ENCODE measurements around the gene DDI2.
"Not testable (repeated sequence)": the region's sequence is repeated elsewhere in the genome, so short reads cannot be mapped to it uniquely, and the experiment has no call there.

Gene DDI2

DNA sequence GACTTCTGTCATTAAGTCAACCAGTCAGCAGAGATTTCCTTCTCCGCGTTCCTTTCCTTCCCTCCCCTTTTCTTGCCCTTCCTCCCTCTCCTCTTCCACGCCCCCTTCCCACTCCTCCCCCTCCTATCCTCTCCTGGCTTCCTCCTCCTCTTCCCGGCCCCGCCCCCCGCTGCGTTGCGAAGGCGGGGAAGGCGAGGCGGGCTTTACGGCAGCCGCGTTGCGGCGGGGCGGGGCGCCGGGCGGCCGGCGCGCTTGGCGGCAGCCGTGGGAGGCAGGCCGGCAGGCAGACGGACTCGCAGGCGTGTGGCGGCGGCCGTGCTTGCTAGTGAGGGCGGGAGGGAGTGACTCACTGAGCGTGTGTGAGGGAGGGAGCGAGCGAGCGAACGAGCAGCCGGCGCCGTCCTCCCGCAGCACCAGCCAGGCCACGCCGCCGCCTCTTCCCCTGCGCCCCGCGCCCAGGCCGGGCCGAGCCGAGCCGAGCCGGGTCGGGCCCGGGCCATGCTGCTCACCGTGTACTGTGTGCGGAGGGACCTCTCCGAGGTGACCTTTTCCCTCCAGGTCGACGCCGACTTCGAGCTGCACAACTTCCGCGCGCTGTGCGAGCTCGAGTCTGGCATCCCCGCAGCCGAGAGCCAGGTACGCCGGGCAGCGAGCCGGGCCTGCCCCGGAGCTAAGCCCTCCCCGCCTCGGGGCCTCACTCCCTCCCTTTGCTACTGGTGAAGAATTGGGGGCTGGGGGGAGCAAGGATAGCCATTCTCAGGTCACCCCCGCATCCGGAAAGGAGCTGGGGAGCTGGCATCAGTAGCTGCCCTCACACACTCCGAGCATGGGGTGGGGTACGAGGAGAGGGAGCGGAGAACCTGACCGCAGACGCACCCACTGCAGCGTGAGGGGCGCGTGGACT is at the start of gene DDI2:
TSS of gene DDI2 (plus strand) at position 286 of the 904 bp plus-strand sequence. CDS start at position 499, 213 bp downstream.
- DNase-seq = peak; percentile 84

DNA sequence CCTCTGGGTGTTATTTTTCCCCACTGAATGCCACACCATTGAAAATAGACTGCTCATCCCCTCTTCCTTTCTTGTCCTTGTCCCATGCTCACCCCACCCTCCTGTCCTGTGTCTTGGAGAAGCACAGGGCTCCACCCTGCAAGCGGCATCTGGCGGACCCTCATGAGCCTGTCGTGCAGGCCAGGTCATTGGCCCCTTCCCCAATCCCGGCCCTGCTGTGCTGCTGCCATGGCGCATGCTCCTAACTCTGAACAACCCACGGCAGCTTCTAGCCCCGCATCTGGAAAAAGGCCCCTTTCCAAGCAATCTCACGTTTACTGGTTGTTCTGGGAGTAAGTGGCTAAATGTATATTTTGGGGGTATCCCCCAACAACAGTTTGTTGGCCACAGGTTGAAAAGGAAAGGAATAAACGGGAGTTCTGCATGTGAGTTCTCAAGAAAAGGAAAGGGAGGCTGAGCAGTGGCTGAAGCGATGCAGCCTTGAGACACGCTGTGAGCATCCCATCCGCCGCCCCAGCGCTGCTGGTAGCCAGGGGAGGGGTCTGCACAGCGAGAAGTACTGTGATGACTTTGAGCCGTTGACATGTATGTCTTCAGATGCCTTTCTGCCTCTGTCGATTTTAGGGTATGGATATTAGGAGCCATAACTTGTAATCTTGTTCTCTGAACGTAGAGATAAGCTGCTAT is 48.7 kb upstream of the DDI2 start:
- no peak for DNase-seq

DNA sequence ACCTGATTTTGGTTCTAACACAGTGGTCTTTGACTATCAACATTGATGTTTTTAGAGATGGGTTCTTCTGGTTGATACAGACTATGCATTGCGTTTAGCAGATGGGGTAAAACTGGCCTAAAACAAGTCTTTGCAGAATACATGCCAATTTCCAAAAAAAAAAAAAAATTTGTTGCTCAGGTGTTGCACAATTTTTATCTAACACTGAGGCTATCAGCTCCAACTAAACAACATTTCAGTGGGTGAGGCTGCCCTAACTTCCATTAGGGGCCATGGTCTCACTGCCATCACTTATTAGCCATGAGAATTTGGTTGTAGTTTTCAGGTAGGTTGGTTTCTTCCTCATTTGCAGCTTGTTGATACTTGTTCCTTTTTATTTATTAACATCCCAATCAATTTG is 46.4 kb upstream of the DDI2 start:
- DNase-seq = no peak

DNA sequence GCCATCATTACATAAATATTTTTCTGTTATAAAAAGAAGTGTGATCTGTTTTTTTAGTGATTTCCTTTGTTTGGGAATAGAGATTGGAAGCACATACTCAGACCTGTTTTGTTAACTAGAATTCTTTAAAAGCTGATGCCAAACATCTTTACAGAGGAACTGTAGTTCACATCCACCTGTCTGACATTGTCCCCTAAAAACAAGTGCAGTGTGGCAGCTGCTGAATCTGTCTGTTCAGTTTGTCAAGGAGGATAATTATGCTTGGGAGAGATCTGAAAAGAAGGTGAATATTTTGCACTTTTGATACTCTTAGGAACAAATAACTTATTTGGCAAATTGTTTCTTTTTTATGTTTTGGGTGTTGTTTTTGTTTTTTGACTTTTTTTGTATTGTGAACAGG is 46.0 kb upstream of the DDI2 start:
- no peak for DNase-seq

DNA sequence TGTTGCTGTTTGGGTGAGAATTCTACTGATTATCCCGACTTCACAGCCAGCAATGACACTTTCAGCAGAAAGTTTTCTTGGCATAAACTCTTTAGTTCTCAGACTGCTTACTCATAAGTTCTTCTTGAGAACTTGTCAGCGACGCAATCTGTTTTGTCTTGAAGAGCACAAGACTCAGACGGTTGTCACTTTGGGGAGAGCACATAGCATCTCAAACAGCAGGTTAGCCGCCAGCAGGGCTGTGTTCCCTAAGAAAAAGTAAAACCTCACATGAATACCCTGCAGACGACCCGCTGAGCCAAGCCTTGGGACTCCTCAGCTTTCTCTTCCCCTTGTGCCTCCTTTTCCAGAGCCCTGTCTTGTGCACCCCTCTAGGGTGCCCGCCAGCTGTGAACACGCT is 43.8 kb upstream of the DDI2 start:
- no peak for DNase-seq

DNA sequence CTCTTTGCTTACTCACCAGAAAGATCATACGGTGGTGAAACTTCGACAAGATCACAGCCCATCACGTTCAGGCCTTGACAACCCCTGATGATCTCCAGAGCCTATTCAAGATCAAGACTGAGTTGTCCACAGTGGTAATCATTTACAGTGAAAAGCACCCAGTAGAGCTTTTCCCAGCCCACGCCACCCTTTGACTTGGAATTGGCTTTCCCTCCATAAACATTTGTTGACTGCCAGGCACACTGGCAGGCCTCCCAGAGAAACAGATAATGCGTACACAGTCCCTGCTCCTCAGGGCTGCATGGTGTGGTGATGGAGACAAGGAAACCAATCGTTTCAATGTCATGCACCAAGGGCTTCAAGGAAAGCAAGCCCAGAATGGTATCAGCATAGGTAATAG is 42.5 kb upstream of the DDI2 start:
- DNase-seq = no peak

DNA sequence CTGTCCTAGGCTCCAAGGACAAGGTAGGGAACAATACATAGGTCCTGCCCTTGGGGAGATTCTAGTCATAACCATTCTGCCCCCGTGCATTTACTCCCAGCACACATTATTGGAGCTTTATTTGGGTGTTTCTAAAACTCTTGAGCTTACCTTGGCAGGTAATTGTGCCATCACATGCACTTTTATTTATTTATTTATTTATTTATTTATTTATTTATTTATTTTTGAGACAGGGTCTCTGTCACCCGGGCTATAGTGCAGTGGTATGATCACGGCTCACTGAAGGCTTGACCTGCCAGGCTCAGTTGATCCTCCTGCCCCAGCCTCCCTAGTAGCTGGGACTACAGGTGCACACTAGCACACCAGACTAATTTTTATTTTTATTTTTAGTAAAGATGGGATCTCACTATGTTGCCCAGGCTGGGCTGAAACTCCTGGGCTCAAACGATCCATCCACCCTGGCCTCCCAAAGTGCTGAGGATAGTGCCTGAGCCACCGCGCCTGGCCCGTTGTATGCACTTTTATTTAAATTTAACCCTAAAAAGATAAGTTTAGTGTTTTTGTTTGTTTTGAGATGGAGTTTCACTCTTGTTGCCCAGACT is 41.6 kb upstream of the DDI2 start:
- DNase-seq = no peak

DNA sequence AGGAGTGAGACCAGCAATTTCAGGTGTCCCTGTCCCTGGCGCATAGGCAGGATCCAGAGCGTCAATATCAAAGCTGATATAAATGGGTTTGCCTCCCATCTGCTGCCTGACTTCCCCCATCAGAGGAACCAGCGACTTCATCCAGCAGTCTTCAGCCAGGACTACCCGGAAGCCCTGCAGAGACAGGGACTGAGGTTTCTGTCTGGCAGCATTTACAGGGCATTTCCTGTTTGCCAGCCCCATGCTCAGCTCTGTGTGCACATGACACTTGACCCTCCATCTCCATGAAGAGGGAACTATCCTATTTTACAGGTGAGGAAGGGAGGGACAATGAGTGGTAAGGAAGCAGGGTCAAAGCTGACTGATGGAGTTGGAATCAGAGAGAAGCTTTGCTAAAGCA is 39.6 kb upstream of the DDI2 start:
- no peak for DNase-seq

DNA sequence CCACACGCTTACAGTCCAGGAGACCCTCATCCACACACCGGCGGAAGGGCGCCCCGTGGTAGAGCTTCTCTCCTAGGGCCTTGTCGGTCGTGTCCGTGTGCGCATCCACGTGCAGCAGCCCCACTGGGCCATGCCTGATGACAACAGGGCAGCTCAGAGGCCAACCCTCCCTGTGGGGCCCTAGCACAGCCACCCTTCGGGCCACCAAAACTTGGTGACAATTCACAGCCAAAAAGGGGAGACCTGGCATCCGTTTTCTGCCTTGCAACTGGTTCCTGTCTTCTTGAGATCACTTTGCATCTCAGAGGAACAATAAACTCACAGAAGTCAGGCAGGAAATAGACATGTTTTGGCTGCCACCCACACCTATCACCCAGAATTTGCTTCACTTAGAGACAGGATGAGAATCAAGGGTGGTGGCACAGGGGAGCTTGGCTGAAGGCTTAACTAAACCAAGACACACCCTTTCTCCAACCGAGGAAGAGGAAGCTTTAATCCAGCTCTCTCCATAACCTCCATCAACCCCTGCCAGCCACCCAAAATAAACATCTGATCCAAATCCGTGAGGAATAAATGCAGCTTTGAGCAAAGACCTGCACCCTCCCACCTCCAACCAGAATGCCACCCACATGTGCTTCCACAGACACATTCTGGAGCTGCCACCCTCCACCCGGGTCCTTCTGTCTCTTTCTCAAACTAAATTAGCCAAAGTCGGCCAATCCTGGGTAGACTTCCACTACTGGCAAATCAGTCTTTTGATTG is 38.2 kb upstream of the DDI2 start:
- no peak for DNase-seq

DNA sequence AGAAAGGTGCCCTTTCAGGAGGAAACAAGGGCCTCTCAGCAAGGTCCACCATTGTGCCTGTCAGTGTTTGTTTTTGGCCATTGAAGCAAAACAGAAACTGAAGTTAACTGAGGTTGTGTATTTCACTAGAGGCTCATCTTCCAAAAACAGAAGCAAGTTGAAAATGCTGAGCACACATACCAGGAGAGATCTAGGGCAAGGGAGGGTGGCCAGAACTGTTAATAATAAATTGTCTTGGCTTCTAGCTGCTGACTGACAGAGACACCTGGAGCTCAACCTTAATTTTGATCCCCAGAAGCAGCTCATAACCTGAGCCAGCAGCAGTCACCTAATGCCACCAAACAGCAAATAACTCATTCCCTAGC is 37.6 kb upstream of the DDI2 start:
- no peak for DNase-seq

DNA sequence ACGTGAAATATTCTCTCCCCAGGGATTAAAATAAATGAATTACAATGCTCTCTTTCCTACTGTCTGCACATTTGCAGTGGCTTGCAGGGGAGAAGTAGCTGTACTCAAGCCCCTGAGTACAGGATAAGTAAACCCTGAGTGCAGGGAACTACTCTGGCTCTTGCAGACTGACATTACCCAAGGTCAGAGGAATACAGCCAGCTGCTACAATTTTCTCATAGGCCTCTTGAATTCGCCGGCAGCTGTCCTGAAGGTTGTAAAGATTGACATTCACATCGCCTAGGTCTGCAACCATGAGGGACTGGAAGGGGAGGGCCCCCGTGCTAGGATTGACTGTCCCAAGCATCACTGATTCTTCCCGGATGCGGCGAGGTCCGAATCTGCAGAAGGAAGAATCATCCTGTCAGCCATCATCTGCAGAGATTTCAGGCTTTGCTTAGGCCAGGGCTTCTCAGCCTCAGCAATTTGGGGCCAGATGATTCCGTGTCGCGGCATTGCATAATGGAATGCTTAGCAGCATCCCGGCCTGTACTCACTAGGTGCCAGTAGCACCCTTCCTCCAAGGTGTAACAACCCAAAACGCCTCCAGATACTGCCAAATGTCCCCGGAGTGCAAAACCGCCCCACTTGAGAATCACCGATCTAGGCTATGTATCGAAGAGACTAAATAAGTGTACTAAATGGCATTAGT is 34.1 kb upstream of the DDI2 start:
- no peak for DNase-seq

DNA sequence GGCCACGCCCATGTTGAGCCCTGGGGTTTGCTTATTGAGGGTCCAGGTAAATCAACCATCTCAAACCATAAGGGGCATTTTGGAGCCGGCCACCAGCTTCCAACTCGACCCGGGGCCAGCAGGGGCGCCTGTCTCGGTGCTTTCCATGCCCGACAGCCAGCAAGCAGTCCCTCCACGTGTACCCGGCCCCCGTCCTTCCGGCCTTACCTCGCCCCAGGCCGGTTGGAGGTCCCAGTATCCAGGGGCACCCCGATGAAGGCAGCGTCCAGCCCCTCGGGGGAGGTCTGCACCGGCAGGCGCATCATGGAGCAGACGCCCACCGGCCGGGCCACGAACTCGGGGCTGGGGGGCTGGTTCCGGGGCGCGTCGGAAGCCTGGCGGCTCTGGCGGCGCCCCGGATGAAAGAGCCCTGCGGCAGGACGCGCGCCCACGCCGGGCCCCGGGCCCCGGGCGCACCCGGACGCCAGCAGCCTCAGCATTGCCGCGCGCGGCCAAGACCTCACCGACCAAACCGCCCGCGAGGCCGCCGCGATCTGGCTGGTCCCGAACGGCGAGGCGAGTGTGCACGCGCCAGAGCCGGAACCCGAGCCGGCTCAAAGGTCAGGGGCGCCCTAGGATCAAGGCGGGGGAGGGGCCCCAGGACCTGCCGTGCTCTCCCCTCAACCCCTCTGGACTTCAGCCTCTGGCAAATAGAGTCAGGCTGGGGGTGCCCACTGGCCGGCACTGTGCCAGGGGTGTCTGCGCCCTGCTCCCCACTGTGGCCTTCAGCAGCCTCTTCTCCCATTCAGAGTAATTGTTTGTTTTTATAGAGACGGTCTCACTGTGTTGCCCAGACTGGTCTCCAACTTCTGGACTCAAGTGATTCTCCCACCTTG is 32.5 kb upstream of the DDI2 start, which contains the start of gene AGMAT:
TSS of gene AGMAT (minus strand) at position 563 of the 875 bp plus-strand sequence. CDS start at position 479, 84 bp downstream.
- DNase-seq = no peak

DNA sequence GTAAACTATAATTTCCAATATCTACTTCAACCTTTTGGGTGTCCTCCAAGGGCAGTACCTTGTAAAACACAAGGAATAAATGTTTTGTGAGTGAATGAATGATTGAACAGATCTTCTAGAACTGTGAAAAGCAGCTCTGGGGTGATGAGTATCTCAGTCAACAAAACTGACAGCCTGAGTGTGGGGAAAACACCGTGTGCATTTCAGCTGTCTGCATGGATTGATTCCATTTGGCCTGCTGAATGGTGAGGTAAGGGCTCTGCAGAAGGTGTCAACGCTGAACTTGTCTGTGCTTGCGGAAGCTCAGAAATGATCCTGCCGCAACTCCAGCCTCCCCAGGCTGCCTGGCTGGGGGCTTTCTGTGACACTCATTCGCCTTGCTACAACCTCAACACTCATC is 25.0 kb upstream of the DDI2 start:
- no peak for DNase-seq

DNA sequence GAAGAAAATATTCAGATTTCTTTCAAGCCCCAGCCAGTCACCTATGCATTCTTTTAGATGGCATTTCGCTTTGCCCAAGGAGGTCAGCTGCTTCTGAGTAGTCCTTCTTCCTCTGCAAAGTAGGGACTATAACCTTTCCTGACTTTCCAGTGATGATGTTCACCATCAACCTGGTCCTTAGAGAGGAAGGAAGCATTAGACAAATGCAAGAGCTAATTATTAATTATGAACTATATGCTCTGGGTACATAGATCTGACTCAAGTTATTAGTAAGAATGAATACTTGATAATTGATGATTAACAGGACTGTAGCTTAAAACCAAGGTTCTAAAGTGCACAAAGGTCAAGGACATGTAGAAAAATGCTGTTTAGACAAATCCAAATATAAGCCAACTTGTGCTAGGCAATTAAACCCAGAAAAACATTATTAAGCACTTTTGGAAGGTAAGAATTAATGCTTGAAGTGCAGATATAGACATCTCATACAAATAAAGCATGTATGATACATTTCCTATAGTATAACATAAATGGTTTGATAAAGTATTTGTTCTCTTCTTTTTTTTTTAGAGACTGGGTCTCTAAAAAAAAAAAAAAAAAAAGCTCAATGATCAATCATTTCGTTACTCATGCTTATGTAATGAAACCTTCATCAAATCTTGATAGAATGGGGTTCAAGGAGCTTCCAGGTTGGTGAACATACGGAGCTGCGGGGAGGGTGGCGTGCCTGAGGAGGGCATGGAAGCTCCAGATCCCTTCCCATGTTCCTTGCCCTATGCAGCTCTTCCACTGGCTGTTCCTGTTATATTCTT is 21.2 kb upstream of the DDI2 start:
- no peak for DNase-seq

DNA sequence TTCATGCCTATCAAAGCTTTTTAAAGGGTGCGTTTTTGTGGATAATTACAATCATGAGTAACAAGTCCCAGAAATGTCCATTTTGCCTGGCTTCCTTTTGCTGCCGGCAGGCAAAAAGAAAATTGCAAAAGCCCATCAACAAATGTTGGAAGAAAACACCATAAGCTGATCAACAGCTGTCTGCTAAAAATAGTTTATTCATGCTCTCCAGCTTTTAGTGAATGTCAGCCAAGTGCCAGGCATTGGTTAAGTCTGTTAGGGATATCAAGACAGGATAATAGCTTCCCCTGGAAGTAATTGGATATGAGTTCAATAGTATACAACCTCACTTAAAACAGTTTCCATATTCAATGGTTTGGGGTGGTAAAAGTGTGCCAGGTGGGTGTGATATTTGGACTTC is 18.8 kb upstream of the DDI2 start:
- no peak for DNase-seq

DNA sequence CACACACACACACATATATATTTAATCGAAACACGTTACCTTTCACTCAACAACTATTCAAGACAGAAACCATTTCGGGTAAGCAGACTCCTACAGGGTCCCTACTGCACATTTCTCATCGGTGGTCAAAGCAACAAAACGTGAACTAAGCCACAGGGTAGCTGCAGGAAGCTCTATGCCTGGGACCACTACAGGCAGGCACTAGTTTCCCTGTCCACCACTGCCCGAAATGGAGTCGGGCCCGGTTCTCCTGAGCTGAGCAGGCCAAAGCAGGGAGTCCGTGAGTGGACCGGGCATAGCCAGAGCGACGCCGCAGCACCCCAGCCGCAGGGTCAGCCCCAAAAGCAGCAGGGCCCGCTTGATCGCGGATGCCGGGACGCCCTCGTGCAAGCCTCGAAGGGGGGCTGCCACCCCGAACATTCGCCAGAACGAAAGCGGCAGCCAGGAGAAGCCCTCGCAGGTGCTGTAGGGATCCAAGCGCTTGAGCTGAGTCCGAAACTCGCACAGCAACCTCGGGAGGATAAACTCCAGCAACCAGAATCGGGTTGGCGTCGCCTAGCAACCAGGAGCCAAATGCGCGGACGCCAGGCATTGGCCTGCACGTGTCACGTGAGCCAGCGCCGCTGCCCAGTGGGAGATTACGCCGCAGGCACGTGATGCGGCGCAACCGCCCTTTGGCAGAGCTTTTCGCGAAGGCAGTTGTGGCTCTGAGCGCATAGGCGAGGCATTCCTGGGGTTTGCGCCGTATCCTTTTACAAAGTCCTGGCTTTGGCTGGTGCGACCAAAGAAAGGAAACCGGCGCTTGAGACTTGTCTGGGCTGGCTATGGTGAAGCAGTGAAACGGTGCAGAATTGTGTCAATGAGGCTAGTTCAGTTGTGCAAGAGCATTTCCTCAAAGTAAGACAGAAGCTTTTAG is 13.9 kb upstream of the DDI2 start:
- DNase-seq = peak; percentile 89

DNA sequence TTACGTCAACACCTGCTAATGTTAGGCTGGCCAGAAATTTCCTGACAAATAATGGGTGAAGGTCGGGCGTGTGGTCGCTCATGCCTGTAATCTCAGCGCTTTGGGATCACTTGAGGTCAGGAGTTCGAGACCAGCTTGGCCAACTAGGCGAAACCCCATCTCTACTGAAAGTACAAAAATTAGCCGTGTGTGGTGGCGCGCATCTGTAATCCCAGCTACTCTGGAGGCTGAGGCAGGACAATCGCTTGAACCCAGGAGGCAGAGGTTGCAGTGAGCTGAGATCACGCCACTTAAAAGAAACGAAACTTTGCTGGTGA is 13.3 kb upstream of the DDI2 start:
- DNase-seq = not testable (repeated sequence)

DNA sequence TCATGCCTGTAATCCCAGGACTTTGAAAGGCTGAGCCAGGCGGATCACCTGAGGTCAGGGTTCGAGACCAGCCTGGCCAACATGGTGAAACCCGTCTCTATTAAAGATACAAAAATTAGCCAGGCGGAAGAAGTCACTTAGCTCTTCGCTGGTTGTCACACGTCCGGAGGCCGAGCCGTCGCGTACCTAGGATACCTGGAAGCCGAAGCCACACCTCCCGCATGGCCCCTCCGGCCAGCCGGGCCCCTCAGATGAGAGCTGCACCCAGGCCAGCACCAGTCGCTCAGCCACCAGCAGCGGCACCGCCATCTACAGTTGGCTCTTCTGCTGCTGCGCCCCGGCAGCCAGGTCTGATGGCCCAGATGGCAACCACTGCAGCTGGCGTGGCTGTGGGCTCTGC is 12.9 kb upstream of the DDI2 start:
- not testable (repeated sequence) for DNase-seq
